ENCODE measurements around the gene EMP3. TPM values are rescaled to one million over a fixed set of nuclear protein-coding genes. Genes with fewer than 3 reads are reported as not detected.
A peak's percentile ranks its signal among the peaks of the same experiment; 100 is the strongest.

EMP3 gene
- total and polyA plus RNA-seq, 2 of the 13 experiments (the other 11 are each of a cell fraction or from before 2014, with no cell fraction given) = 2.2 to 7.8 TPM

DNA sequence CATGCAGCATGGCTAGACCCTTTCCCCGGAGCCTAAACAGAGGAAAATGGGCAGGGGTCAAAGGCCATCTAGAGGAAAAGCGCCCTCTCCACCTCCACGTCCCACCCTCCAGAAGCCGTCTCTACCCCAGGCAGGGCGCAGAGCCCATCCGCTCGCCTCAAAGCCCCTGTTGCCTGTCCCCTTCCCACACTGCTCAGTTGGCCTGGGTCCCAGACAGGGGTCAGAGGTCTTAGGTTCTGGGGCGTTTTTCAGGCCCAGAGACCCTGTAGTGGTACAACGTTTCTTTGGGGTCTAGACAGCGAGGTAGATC is 38.1 kb downstream of the EMP3 start (continued):
- TF ChIP-seq FOSL2 (CRISPR knock-in tag; IDR thresholded peaks at IDR 0.05) (peak; percentile 21; the same call in 1 of the 2 replicates), ARID2 (CRISPR knock-in tag; IDR thresholded peaks at IDR 0.05; ENCODE audit: borderline replicate concordance) (no peak), MXD3 (CRISPR knock-in tag; IDR thresholded peaks at IDR 0.05) (no peak), CBFB (CRISPR knock-in tag; IDR thresholded peaks at IDR 0.05) (no peak), SOX6 (IDR thresholded peaks at IDR 0.05) (no peak), SOX6 (CRISPR knock-in tag; IDR thresholded peaks at IDR 0.05) (no peak; the same call in 1 of the 2 replicates), SMAD1 (CRISPR knock-in tag; IDR thresholded peaks at IDR 0.05; ENCODE audit: borderline replicate concordance, low read depth) (no peak), MED13 (CRISPR knock-in tag; IDR thresholded peaks at IDR 0.05) (no peak), CENPT (CRISPR knock-in tag; IDR thresholded peaks at IDR 0.05; ENCODE audit: low read depth) (no peak), ZNF569 (CRISPR knock-in tag; IDR thresholded peaks at IDR 0.05; ENCODE audit: borderline replicate concordance) (no peak), HOXA9 (CRISPR knock-in tag; IDR thresholded peaks at IDR 0.05; ENCODE audit: borderline replicate concordance) (no peak), NCOA2 (CRISPR knock-in tag; IDR thresholded peaks at IDR 0.05) (no peak), ZNF367 (CRISPR knock-in tag; IDR thresholded peaks at IDR 0.05; ENCODE audit: borderline replicate concordance) (no peak), SMC3 (IDR thresholded peaks at IDR 0.05; ENCODE audit: low read length) (no peak), ZNF441 (CRISPR knock-in tag; IDR thresholded peaks at IDR 0.05; ENCODE audit: borderline replicate concordance) (peak; percentile 50; the same call in 1 of the 2 replicates), ZNF597 (CRISPR knock-in tag; IDR thresholded peaks at IDR 0.05) (no peak), FOXA1 (IDR thresholded peaks at IDR 0.05) (no peak), FOXA1 (CRISPR knock-in tag; IDR thresholded peaks at IDR 0.05) (no peak), SETDB1 (CRISPR knock-in tag; IDR thresholded peaks at IDR 0.05; ENCODE audit: borderline replicate concordance) (no peak), PPARG (CRISPR knock-in tag; conservative IDR thresholded peaks at IDR 0.05) (no peak), RFX3 (CRISPR knock-in tag; IDR thresholded peaks at IDR 0.05) (no peak), PTBP1 (IDR thresholded peaks at IDR 0.05; ENCODE audit: low read depth, low read length, poor library complexity, severe bottlenecking) (no peak)
- TF ChIP-seq, protein P1, sequence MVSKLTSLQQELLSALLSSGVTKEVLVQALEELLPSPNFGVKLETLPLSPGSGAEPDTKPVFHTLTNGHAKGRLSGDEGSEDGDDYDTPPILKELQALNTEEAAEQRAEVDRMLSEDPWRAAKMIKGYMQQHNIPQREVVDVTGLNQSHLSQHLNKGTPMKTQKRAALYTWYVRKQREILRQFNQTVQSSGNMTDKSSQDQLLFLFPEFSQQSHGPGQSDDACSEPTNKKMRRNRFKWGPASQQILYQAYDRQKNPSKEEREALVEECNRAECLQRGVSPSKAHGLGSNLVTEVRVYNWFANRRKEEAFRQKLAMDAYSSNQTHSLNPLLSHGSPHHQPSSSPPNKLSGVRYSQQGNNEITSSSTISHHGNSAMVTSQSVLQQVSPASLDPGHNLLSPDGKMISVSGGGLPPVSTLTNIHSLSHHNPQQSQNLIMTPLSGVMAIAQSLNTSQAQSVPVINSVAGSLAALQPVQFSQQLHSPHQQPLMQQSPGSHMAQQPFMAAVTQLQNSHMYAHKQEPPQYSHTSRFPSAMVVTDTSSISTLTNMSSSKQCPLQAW (CRISPR knock-in tag; IDR thresholded peaks at IDR 0.05) = no peak
- TF ChIP-seq, protein P2, sequence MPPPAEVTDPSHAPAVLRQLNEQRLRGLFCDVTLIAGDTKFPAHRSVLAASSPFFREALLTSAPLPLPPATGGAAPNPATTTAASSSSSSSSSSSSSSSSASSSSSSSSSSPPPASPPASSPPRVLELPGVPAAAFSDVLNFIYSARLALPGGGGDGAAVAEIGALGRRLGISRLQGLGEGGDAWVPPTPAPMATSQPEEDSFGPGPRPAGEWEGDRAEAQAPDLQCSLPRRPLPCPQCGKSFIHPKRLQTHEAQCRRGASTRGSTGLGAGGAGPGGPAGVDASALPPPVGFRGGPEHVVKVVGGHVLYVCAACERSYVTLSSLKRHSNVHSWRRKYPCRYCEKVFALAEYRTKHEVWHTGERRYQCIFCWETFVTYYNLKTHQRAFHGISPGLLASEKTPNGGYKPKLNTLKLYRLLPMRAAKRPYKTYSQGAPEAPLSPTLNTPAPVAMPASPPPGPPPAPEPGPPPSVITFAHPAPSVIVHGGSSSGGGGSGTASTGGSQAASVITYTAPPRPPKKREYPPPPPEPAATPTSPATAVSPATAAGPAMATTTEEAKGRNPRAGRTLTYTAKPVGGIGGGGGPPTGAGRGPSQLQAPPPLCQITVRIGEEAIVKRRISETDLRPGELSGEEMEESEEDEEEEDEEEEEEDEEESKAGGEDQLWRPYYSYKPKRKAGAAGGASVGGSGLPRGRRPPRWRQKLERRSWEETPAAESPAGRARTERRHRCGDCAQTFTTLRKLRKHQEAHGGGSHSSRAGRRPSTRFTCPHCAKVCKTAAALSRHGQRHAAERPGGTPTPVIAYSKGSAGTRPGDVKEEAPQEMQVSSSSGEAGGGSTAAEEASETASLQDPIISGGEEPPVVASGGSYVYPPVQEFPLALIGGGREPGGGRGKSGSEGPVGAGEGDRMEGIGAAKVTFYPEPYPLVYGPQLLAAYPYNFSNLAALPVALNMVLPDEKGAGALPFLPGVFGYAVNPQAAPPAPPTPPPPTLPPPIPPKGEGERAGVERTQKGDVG (CRISPR knock-in tag; IDR thresholded peaks at IDR 0.05; ENCODE audit: borderline replicate concordance) = no peak
- TF ChIP-seq, protein P3, sequence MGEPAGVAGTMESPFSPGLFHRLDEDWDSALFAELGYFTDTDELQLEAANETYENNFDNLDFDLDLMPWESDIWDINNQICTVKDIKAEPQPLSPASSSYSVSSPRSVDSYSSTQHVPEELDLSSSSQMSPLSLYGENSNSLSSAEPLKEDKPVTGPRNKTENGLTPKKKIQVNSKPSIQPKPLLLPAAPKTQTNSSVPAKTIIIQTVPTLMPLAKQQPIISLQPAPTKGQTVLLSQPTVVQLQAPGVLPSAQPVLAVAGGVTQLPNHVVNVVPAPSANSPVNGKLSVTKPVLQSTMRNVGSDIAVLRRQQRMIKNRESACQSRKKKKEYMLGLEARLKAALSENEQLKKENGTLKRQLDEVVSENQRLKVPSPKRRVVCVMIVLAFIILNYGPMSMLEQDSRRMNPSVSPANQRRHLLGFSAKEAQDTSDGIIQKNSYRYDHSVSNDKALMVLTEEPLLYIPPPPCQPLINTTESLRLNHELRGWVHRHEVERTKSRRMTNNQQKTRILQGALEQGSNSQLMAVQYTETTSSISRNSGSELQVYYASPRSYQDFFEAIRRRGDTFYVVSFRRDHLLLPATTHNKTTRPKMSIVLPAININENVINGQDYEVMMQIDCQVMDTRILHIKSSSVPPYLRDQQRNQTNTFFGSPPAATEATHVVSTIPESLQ (CRISPR knock-in tag; conservative IDR thresholded peaks at IDR 0.05) = no peak
